MG63 (cell line): ENCODE measurements around the gene DHX30. TPM values are rescaled to one million over a fixed set of nuclear protein-coding genes. Genes with fewer than 3 reads are reported as not detected.

ENCODE experiments used
- DNase-seq: peaks from one replicate; pipeline ENCODE4 v3.0.0-alpha.2; 2020
- H3K27me3 ChIP-seq: fragments of 250-450 bp; sonication (Bioruptor Pico); 2 replicates; pipeline ENCODE4 v1.5.1; 2020; ENCODE audit warnings: mild to moderate bottlenecking, moderate library complexity
- H3K36me3 ChIP-seq: fragments of 250-450 bp; sonication (Bioruptor Pico); 2 replicates; pipeline ENCODE4 v1.5.1; 2020; ENCODE audit warnings: mild to moderate bottlenecking, moderate library complexity
- H3K4me3 ChIP-seq: fragments of 250-450 bp; sonication (Bioruptor Pico); 2 replicates; pipeline ENCODE4 v1.5.1; 2020; ENCODE audit warnings: mild to moderate bottlenecking, moderate library complexity
- H3K9me3 ChIP-seq: fragments of 250-450 bp; sonication (Bioruptor Pico); 2 replicates; pipeline ENCODE4 v1.5.1; 2020; ENCODE audit warnings: mild to moderate bottlenecking, moderate library complexity
- total RNA-seq: library from RNA; depleted of rRNA; stranded (reverse); fragments of >200 nt; shearing (Covaris generic); gene quantifications from 2 replicates; pipeline ENCODE4 v1.2.3, GENCODE V29; 2014; ENCODE audit warnings: low replicate concordance; rRNA removed

The DHX30 gene
- total RNA-seq, 1 experiment from 2014 or later: 60.1 TPM

DNA sequence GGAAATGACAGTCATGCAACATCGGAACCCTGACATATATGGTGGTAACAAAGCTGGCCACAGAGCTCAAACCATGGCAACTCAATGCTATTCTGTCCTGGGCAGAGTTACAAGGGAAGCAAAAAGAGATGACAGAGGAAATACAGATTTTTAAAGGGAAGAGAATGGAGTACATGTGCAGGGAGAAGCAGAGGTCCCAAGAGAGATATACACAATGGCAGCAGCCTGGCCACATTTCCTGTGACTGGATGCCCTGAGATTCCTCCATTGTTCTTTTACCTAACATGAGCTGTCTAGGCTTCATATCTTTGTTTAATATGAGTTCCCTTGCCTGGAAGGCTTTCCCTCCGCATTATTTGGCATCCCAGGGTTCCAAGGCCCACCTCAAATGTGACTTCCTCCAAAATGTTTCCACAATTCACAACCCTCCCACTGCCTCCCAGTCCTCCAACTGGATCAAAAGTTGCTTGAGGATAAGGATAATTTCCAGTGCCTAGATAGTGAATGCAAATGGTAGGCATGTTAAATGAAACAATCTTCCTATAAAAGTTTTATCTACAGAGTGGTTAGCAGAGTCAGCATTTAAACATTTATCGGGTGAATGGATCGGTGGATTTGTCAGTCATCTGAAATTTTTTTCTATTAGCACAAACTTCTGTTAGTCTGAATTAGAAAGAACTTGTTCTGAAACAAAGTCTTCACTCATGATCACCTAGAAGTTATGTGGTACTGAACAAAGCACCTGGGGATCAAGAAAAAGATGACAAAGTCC lies 86.2 kb downstream of the DHX30 start:
- no peaks in the 10 kb centered on the region for H3K9me3 ChIP-seq
- no peak overlapping the region for H3K4me3 ChIP-seq
- H3K27me3 ChIP-seq: no peaks in the 10 kb centered on the region
- peaks cover 16% of the 10 kb centered on the region for H3K36me3 ChIP-seq
- DNase-seq: no peak

DNA sequence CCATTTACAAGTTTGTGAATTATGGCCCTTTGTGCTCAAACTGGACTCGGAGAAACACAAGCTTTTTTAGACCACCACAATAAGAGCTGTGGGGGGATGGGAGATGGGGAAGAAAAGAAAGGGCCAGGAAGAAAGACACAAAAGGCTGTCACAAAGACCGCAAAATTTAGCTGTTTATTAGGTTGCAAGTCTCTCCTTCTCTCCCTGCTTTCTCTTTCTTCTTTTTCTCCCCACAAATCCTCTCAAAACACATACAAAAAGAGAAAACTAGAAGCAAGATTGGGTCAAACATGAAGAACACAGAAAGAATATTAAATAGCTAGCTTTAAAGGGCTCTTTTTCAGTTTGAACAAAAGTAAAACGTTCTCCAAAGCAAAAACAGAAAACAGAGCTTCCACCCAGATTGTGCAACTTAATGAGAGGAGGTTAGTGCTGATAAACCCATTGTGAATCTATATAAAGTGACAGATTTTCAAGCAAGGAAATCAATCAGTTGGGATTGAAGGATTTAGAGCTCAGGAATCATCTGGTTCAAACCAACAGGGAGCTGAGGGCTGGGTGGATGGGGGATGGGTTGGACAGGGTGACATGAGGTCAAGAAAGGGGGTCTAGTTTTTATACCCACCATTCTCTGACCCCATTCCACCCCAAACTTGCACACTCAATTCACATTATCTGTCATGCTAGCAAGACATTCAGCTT lies 87.3 kb downstream of the DHX30 start:
- no peak for DNase-seq
- no peaks in the 10 kb centered on the region for H3K9me3 ChIP-seq
- no peak overlapping the region for H3K4me3 ChIP-seq
- peaks cover 10% of the 10 kb centered on the region for H3K36me3 ChIP-seq
- H3K27me3 ChIP-seq: no peaks in the 10 kb centered on the region

DNA sequence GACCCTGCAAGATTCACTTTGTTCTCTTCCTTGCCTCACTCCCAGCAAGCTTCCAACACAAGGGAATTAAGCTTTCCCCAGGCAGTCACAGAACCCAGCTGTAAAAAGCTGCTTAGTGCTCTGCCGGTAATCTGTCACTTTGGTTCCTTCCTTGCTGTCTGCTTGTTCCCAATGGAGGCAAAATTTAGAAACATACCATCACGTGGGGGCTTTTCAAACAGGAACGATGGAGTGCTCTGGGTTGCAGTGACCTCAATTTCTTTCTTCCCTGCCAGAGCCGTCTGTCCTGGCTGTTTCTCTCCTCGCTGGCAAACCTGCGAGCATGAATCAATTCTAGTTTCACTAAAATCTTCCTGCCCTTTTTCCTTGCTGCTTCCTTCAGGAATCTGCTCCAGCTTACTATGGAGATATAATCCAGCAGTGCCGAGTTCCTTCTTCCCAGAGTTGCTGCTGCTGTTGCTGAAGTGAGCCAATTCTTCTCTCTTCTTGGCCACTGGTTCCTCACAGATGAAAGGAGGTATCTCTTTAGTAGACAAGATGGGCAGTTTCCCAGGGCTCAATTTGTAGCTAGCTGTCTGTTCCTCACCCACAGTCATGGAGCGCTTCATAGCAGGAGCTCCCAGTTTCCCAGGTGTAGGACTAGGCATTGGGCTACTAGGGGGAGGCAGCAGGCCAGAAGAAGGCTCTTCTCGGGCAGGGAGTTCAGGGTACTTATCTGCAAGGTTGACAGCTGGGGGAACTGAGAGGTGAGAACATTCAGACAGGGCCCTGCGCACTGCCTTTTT lies 88.1 kb downstream of the DHX30 start:
- Histone ChIP-seq H3K4me3 (no peak overlapping the region), H3K9me3 (no peaks in the 10 kb centered on the region), H3K36me3 (peaks cover 15% of the 10 kb centered on the region), H3K27me3 (no peaks in the 10 kb centered on the region)
- DNase-seq: no peak

DNA sequence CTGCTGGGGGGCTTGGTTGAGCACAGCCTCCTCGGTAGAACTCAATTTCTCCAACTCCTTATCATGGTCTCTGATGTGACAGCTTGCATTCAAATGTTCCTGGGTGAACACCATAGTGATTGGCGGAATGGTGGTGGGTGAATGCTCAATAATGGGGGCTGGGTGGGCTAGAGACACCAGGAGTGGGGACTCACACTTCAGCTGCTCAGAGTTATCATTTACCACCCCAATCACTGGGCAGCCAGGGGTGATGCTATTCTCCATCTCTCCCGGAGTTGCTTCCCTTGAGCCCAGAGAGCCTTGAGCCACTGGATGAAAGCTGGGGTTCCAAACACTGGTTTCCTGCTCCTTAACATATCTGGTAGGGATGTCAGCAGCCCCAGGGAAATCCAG lies 88.7 kb downstream of the DHX30 start:
- Histone ChIP-seq H3K27me3 (no peaks in the 10 kb centered on the region), H3K4me3 (no peak overlapping the region), H3K36me3 (peaks cover 15% of the 10 kb centered on the region), H3K9me3 (no peaks in the 10 kb centered on the region)
- DNase-seq: no peak

DNA sequence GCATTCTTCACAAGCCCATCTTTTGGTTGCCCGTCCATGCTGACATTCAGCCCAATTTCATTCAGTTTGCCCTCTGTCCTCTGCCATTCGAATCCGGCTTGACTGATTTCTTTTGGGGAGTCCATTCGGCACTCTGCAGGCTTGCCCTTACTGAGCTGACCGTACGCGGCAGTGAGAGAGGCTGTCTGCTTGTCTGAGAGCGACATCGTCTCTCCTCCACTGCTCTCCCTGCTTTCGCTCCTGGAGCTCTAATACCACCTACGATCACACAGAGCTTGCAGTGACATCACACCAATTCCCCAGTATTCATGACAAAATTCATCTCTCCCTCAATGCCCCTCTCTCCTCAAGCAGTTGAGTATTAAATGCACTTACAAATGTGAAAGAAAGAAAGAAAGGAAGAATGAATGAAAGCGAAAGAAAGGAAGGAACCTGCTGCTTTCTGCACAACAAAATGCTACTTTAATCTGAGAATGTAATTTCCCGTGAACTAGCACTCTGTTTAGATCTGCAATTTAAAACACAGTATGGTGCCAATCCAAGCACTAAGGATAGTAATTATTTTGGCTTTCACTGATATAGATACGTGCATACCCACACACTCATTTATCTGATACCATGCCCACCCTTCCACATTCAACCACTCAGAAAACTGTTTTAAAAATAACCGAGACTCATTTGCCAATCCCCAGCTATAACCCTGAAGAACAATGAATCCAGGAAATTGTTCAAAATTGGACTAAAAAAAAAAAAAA lies 89.5 kb downstream of the DHX30 start:
- peaks cover 15% of the 10 kb centered on the region for H3K36me3 ChIP-seq
- no peak overlapping the region for H3K4me3 ChIP-seq
- H3K9me3 ChIP-seq: no peaks in the 10 kb centered on the region
- DNase-seq: no peak
- no peaks in the 10 kb centered on the region for H3K27me3 ChIP-seq

DNA sequence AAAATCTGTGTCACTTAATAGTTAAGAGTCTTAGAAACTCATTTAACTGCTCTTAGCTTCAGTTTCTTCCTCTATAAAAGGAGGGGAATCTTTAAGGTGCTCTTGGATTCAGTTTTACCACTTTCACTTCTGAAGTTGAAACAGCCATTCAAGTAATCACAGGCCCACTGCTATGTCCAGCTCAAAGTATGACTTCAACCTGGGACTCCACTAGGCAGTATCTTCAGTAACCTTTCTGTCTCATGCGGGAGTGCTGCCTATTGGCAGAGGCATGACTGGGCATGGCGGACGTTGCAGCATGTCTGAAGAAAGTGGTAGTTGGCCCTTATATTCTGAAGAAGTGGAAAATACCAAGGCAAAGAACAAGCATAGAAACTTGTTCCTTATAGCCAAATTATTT lies 92.3 kb downstream of the DHX30 start:
- Histone ChIP-seq H3K9me3 (no peaks in the 10 kb centered on the region), H3K36me3 (peaks cover 8% of the 10 kb centered on the region), H3K27me3 (no peaks in the 10 kb centered on the region), H3K4me3 (no peak overlapping the region)
- no peak for DNase-seq

DNA sequence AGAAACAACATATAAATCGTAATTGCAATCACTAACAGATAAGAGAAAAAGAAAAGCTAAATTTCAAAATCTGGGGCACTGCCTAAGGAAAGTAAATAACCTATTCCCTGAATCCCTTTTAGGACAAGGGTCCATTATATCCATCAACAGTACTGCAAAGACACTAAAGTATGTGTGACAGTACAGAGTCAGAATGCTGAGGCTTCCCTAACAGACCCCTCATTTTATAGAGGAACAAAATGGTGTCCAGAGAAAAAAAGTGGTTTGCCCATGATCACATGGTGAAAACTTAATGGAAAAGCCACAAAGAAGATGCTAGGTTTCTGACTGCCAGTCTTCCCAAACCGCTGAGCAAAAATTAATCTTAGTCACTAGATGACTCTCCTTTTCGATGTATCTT lies 93.8 kb downstream of the DHX30 start:
- Histone ChIP-seq H3K36me3 (peaks cover 8% of the 10 kb centered on the region; the same call in 1 of the 2 replicates), H3K4me3 (no peak overlapping the region)
- DNase-seq: no peak

DNA sequence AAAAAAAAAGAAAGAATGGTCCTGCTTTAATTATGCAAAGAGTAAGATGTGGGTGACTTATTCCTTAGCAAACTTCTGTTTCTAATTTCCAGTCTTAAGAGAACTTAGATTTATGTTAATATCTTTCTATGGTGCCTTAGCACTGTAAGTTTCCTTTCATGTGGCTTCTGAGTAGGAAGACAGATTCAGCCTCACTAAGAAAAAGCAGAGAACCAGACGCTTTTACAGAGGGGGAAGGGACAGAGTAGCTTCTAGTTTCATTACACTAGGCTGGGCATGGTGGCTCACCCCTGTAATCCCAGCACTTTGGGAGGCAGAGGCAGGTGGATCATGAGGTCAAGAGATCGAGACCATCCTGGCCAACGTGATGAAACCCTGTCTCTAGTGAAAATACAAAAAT lies 95.0 kb downstream of the DHX30 start:
- H3K36me3 ChIP-seq: peaks cover 10% of the 10 kb centered on the region; the same call in 1 of the 2 replicates
- H3K4me3 ChIP-seq: no peak overlapping the region
- no peak for DNase-seq
- H3K9me3 ChIP-seq: no peaks in the 10 kb centered on the region
- no peaks in the 10 kb centered on the region for H3K27me3 ChIP-seq

More for the DNA sequence above, 93.8 kb downstream of the DHX30 start:
- H3K27me3 ChIP-seq: no peaks in the 10 kb centered on the region
- H3K9me3 ChIP-seq: no peaks in the 10 kb centered on the region

DNA sequence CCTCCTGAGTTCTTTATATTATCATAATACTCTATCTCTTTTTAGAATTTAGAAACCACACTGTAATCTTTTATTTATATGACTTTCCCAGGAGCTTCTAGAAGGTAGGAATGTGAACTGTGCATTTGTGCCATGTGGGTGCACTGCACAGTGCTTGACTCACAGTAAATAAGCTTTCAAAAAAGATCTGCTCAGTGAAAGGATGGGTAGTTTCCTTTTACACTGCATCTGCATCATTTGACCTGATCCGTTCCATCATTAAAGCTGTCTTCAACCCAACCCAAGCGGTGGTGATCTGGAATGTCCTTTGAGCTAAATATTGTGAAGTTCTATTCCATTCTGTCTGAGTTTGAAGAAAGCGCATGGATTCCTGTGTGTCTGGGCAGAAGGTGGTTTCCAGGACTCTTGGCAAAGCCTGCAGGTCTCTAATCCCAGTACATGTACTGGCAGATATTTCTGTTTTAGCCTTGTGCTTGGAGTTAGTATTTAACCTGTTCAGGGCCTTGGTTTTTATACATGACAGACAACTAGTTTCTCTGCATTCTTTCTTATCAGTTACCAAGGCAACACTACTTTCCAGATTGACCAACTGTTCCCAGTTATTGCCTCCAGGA lies 96.7 kb downstream of the DHX30 start:
- H3K27me3 ChIP-seq: no peaks in the 10 kb centered on the region
- no peak overlapping the region for H3K4me3 ChIP-seq
- H3K9me3 ChIP-seq: no peaks in the 10 kb centered on the region
- no peak for DNase-seq
- H3K36me3 ChIP-seq: peaks cover 14% of the 10 kb centered on the region

Other genes starting within 250 kb of the DHX30 start
- 0.96 and 1.8 TPM in 2 replicates for gene CSPG5, start 224.3 kb upstream of the DHX30 start, total RNA-seq
- 33.4 and 40.8 TPM in 2 replicates for gene SMARCC1, start 21.2 kb upstream of the DHX30 start, total RNA-seq
- gene MAP4, start 213.3 kb downstream of the DHX30 start, total RNA-seq: 38.5 and 46.2 TPM in 2 replicates